ENCODE measurements around the gene RBM22. TPM values are rescaled to one million over a fixed set of nuclear protein-coding genes. Genes with fewer than 3 reads are reported as not detected.

The RBM22 gene
- total RNA-seq, 2 experiments from 2014 or later = 98.2 to 101 TPM

GRCh38 chr5:150700246-150700593 lies 642 bp downstream of the RBM22 start:
- H3K4me3 ChIP-seq (ENCODE audit: low read length) = peak overlapping the region; percentile 83
- no peak overlapping the region for H3K27ac Mint-ChIP-seq

DNA sequence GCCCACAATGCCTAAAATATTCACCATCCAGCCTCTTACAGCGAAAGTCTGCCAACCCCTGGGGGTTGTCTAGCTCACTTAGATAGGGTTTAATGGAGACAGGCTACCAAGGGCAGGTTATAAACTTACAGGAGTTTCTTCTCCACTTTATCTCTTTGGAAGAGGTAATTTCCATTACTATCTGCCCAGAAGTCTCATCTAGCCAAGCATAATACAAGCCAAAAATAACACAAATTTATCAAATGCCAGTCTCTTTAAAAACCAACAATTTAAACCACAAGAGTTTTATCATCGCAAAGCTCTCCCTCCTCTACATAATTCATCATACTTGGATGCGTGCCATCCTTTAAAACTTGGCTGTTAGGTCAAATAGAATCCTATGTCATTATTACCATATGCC lies 6.2 kb downstream of the RBM22 start:
- intact Hi-C loops (cut with DNase I, micrococcal nuclease) = loop anchor here in 1 of 2 experiments (5.0 kb wide), 1 partner anchor 337 kb away; the partner anchor contains the start of gene TCOF1
- H3K27me3 Mint-ChIP-seq = no peaks in the 10 kb centered on the region
- TF ChIP-seq, protein P1, sequence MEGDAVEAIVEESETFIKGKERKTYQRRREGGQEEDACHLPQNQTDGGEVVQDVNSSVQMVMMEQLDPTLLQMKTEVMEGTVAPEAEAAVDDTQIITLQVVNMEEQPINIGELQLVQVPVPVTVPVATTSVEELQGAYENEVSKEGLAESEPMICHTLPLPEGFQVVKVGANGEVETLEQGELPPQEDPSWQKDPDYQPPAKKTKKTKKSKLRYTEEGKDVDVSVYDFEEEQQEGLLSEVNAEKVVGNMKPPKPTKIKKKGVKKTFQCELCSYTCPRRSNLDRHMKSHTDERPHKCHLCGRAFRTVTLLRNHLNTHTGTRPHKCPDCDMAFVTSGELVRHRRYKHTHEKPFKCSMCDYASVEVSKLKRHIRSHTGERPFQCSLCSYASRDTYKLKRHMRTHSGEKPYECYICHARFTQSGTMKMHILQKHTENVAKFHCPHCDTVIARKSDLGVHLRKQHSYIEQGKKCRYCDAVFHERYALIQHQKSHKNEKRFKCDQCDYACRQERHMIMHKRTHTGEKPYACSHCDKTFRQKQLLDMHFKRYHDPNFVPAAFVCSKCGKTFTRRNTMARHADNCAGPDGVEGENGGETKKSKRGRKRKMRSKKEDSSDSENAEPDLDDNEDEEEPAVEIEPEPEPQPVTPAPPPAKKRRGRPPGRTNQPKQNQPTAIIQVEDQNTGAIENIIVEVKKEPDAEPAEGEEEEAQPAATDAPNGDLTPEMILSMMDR (IDR thresholded peaks at IDR 0.05) = no peak
- no peaks in the 10 kb centered on the region for H3K9me3 Mint-ChIP-seq
- H3K4me1 ChIP-seq (ENCODE audit: insufficient read depth, low read length) = peaks cover 5% of the 10 kb centered on the region
- H3K27me3 ChIP-seq (ENCODE audit: control insufficient read depth in 1 of 2, insufficient read depth in 2 of 2, low read length in 2 of 2) = no peaks in the 10 kb centered on the region
- no peak overlapping the region for H3K27ac ChIP-seq (ENCODE audit: low read depth in 1 of 2, low read length in 2 of 2)
- POLR2A ChIA-PET = no interaction called here
- no peak for DNase-seq
- ATAC-seq (ENCODE audit: poor library complexity) = no peak
- H3K27ac Mint-ChIP-seq = no peak overlapping the region
- no peaks in the 10 kb centered on the region for H3K4me1 Mint-ChIP-seq (ENCODE audit: low read depth)
- no peak overlapping the region for H3K4me3 Mint-ChIP-seq
- H3K36me3 ChIP-seq (ENCODE audit: insufficient read depth, low read length) = peaks cover 89% of the 10 kb centered on the region
- no peak overlapping the region for H3K4me3 ChIP-seq (ENCODE audit: low read length)
- H3K36me3 Mint-ChIP-seq (ENCODE audit: low read depth) = peaks cover 68% of the 10 kb centered on the region
- H3K9me3 ChIP-seq (ENCODE audit: control insufficient read depth in 1 of 2, insufficient read depth in 1 of 2, low read length in 2 of 2) = no peaks in the 10 kb centered on the region
- CTCF ChIA-PET = no interaction called here

More at GRCh38 chr5:150700246-150700593, 642 bp downstream of the RBM22 start:
- DNase-seq = no peak
- Histone ChIP-seq H3K27ac (ENCODE audit: low read depth in 1 of 2, low read length in 2 of 2) (peak overlapping the region; percentile 95 to 98), H3K9me3 (ENCODE audit: control insufficient read depth in 1 of 2, insufficient read depth in 1 of 2, low read length in 2 of 2) (no peaks in the 10 kb centered on the region), H3K36me3 (ENCODE audit: insufficient read depth, low read length) (peaks cover 42% of the 10 kb centered on the region), H3K27me3 (ENCODE audit: control insufficient read depth in 1 of 2, insufficient read depth in 2 of 2, low read length in 2 of 2) (no peaks in the 10 kb centered on the region), H3K4me1 (ENCODE audit: insufficient read depth, low read length) (peaks cover 6% of the 10 kb centered on the region)
- ATAC-seq (ENCODE audit: poor library complexity) = peak; percentile 2
- POLR2A ChIA-PET = interaction anchor here (1.1 to 3.3 kb wide), 26 partner anchors 9 to 1149 kb away, joined by 3 to 55 read pairs (median 6); partner anchors contain the start of genes CCDC69, CD74, CSNK1A1 and DCTN4
- intact Hi-C loops (cut with DNase I, micrococcal nuclease) = loop anchor here (1.0 to 5.0 kb wide), 5 partner anchors 59 to 243 kb away; partner anchors contain the start of genes DCTN4 (in 2 of the 2) and SMIM3 (in 1 of the 2)
- H3K4me3 Mint-ChIP-seq = no peak overlapping the region
- H3K27me3 Mint-ChIP-seq = no peaks in the 10 kb centered on the region
- TF ChIP-seq, protein P1 (IDR thresholded peaks at IDR 0.05) = no peak
- H3K36me3 Mint-ChIP-seq (ENCODE audit: low read depth) = peaks cover 17% of the 10 kb centered on the region
- no peaks in the 10 kb centered on the region for H3K4me1 Mint-ChIP-seq (ENCODE audit: low read depth)
- H3K9me3 Mint-ChIP-seq = no peaks in the 10 kb centered on the region
- CTCF ChIA-PET = interaction anchor here (0.7 to 2.7 kb wide), 17 partner anchors 9 to 250 kb away, joined by 3 to 17 read pairs (median 4); partner anchors contain the start of genes DCTN4, IRGM, RPS14 and SMIM3

DNA sequence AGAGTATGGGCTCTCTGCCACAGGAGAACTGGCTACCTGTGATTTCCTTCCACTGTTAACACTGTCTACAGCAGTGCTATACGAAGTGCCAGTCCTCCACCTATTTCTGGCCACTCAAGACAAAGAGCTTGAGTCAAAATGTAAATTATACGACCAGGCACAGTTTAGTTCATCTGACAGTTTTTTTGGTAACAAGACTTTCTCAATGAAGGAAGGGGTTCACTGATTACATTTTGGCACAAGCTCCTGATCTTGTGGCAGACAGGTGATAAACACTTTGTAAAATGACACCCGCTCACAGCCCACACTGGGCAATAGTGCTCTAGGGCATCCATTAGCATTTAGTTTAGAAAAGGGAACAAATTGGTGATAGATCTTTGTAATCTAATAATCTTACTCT lies 8.6 kb downstream of the RBM22 start:
- TF ChIP-seq, protein P1 (IDR thresholded peaks at IDR 0.05) = no peak
- no peaks in the 10 kb centered on the region for H3K9me3 Mint-ChIP-seq
- Histone ChIP-seq H3K4me3 (ENCODE audit: low read length) (no peak overlapping the region), H3K36me3 (ENCODE audit: insufficient read depth, low read length) (peaks cover 75% of the 10 kb centered on the region), H3K4me1 (ENCODE audit: insufficient read depth, low read length) (no peaks in the 10 kb centered on the region), H3K9me3 (ENCODE audit: control insufficient read depth in 1 of 2, insufficient read depth in 1 of 2, low read length in 2 of 2) (no peaks in the 10 kb centered on the region), H3K27ac (ENCODE audit: low read depth in 1 of 2, low read length in 2 of 2) (no peak overlapping the region), H3K27me3 (ENCODE audit: control insufficient read depth in 1 of 2, insufficient read depth in 2 of 2, low read length in 2 of 2) (no peaks in the 10 kb centered on the region)
- ChIA-PET POLR2A (interaction anchor here (0.6 to 1.5 kb wide), 2 partner anchors 66 to 136 kb away, joined by 3 to 4 read pairs; partner anchors contain the start of gene DCTN4), CTCF (no interaction called here)
- H3K27ac Mint-ChIP-seq = peak overlapping the region; percentile 4
- ATAC-seq (ENCODE audit: poor library complexity) = no peak
- DNase-seq = no peak
- H3K27me3 Mint-ChIP-seq = no peaks in the 10 kb centered on the region
- H3K36me3 Mint-ChIP-seq (ENCODE audit: low read depth) = peaks cover 80% of the 10 kb centered on the region
- H3K4me3 Mint-ChIP-seq = no peak overlapping the region
- H3K4me1 Mint-ChIP-seq (ENCODE audit: low read depth) = no peaks in the 10 kb centered on the region
- intact Hi-C loops (cut with DNase I, micrococcal nuclease) = no loop called here

Measured in CD4-positive, alpha-beta T cell (primary cell).